HCT116 (cell line): ENCODE measurements around the gene RNGTT.

Experiments used
- CBX3 ChIP-seq: IDR thresholded peaks from 2 replicates; pipeline ENCODE4 v1.6.1; 2012; ENCODE audit warnings: low read depth
- EZH2 ChIP-seq: fragments of 200-600 bp; sonication (generic); IDR thresholded peaks from 2 replicates; pipeline ENCODE4 v1.6.1; 2017; ENCODE audit warnings: antibody characterized with exemption, mixed run types
- EZH2phosphoT487 ChIP-seq: fragments of 200-600 bp; IDR thresholded peaks from 2 replicates; pipeline ENCODE4 v1.6.1; 2018; ENCODE audit warnings: antibody characterized with exemption, borderline replicate concordance
- JUND ChIP-seq: IDR thresholded peaks from 2 replicates; pipeline ENCODE4 v1.6.1; 2012
- POLR2A ChIP-seq: IDR thresholded peaks from 2 replicates; pipeline ENCODE4 v1.7.0; 2011; ENCODE audit warnings: borderline replicate concordance; ENCODE audit not compliant: insufficient read depth, insufficient read length; ENCODE audit errors: extremely low read depth
- POLR2AphosphoS5 ChIP-seq: IDR thresholded peaks from 2 replicates; pipeline ENCODE4 v1.6.1; 2011; ENCODE audit warnings: mild to moderate bottlenecking, low read depth, low read length, moderate library complexity
- SIN3A ChIP-seq: IDR thresholded peaks from 2 replicates; pipeline ENCODE4 v1.6.1; 2012; ENCODE audit warnings: low read depth
- TF ChIP-seq, protein P1 (sequence below), 3 experiments: fragments of 200-600 bp in 1 of 3; sonication (generic) in 1 of 3; IDR thresholded peaks in 2 of 3; conservative IDR thresholded peaks in 1 of 3; 2 replicates each; pipeline ENCODE4 v1.5.1; 2012 to 2017; ENCODE audit warnings: low read depth in 2 of 3, low read length in 2 of 3, antibody characterized with exemption in 1 of 3, borderline replicate concordance in 1 of 3, control low read depth in 1 of 3, mild to moderate bottlenecking in 1 of 3, mixed read lengths in 1 of 3, mixed run types in 1 of 3, moderate library complexity in 1 of 3; ENCODE audit not compliant: insufficient read depth in 1 of 3

DNA sequence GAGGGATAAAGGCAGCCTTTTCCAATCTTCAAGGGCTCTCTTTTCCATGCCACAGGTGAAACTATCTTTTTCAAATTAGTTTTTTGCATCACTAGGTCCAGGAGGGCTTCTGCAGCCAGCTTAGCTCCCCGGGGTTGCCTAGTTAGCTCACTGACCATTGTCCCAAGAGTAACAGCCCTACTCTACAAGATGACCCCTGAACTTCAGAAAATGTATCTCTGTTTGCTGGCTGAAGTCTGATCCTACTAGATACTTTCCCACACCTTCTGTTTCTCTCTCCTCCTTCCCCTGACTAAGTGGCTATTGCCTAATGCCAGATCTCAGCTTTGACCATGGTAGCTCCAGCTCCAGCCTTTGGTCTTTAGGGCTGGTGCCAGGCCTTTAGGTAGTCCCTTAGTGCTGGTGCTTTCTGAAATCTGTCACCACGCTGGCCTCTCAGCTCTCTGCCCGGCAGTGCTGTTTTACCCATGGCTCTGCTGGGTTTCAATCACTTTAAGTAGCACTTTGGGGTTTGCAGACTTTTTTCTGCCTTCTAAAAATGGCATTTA is 255.1 kb downstream of the RNGTT start:
- no peak for TF ChIP-seq EZH2
- TF ChIP-seq POLR2A, result no peak
- TF ChIP-seq EZH2phosphoT487, result no peak
- TF ChIP-seq, protein P1, sequence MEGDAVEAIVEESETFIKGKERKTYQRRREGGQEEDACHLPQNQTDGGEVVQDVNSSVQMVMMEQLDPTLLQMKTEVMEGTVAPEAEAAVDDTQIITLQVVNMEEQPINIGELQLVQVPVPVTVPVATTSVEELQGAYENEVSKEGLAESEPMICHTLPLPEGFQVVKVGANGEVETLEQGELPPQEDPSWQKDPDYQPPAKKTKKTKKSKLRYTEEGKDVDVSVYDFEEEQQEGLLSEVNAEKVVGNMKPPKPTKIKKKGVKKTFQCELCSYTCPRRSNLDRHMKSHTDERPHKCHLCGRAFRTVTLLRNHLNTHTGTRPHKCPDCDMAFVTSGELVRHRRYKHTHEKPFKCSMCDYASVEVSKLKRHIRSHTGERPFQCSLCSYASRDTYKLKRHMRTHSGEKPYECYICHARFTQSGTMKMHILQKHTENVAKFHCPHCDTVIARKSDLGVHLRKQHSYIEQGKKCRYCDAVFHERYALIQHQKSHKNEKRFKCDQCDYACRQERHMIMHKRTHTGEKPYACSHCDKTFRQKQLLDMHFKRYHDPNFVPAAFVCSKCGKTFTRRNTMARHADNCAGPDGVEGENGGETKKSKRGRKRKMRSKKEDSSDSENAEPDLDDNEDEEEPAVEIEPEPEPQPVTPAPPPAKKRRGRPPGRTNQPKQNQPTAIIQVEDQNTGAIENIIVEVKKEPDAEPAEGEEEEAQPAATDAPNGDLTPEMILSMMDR (IDR thresholded peaks at IDR 0.05 in 2 of 3, conservative IDR thresholded peaks at IDR 0.05 in 1 of 3; ENCODE audit: borderline replicate concordance in 1 of 3, insufficient read depth in 1 of 3, low read depth in 2 of 3, low read length in 2 of 3), result no peak
- no peak for TF ChIP-seq CBX3
- TF ChIP-seq POLR2AphosphoS5, result no peak
- TF ChIP-seq SIN3A, result no peak
- TF ChIP-seq JUND, result no peak
